ENCODE data around the gene GRIK2.

GRIK2 gene

DNA sequence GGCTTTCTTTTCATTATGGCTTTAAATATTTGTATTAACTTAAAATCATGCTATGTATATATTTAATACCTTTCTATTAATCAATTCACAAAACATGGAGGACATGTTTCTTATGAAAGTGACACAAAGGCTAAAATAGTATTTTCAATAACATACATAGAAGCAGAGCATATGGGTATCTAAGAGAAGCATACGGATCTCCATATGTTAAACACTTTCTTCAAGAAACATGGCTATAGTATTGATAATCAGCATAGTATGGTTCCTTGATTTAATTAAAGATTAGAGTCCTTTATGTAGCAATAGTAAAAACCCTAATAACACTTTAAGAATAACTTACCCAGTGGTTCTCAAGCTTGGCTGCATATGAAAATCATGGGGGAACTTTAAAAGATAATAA is 58.5 kb downstream of the GRIK2 start:
- H3K4me3 ChIP-seq (ENCODE audit: low read depth, low read length), result no peak overlapping the region
- DNase-seq (ENCODE audit: low read depth), result no peak
- TF ChIP-seq, protein P1, sequence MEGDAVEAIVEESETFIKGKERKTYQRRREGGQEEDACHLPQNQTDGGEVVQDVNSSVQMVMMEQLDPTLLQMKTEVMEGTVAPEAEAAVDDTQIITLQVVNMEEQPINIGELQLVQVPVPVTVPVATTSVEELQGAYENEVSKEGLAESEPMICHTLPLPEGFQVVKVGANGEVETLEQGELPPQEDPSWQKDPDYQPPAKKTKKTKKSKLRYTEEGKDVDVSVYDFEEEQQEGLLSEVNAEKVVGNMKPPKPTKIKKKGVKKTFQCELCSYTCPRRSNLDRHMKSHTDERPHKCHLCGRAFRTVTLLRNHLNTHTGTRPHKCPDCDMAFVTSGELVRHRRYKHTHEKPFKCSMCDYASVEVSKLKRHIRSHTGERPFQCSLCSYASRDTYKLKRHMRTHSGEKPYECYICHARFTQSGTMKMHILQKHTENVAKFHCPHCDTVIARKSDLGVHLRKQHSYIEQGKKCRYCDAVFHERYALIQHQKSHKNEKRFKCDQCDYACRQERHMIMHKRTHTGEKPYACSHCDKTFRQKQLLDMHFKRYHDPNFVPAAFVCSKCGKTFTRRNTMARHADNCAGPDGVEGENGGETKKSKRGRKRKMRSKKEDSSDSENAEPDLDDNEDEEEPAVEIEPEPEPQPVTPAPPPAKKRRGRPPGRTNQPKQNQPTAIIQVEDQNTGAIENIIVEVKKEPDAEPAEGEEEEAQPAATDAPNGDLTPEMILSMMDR (IDR thresholded peaks at IDR 0.05; ENCODE audit: insufficient read depth, low read depth, low read length, missing control alignments), result no peak

DNA sequence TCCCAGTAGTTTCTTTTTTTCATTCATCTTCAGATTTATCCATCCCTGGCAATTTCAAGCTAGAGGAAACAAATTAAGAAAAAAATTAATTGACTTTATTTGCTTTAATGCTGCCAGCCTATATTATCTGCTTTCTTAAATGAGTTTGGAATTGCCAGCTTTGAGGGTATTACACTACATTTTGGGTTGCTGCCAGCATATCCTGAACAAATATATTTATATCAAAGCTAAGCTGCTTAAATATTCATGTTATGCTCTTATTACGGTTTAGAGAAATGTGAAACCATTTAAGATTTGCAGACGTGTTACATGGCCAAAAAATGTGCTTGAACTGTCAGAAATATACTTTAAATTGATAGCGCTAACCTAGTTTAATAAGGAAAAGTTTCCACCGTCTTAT is 59.7 kb downstream of the GRIK2 start:
- DNase-seq (ENCODE audit: low read depth), result no peak
- no peak overlapping the region for H3K4me3 ChIP-seq (ENCODE audit: low read depth, low read length)
- TF ChIP-seq, protein P1 (IDR thresholded peaks at IDR 0.05; ENCODE audit: insufficient read depth, low read depth, low read length, missing control alignments), result no peak

DNA sequence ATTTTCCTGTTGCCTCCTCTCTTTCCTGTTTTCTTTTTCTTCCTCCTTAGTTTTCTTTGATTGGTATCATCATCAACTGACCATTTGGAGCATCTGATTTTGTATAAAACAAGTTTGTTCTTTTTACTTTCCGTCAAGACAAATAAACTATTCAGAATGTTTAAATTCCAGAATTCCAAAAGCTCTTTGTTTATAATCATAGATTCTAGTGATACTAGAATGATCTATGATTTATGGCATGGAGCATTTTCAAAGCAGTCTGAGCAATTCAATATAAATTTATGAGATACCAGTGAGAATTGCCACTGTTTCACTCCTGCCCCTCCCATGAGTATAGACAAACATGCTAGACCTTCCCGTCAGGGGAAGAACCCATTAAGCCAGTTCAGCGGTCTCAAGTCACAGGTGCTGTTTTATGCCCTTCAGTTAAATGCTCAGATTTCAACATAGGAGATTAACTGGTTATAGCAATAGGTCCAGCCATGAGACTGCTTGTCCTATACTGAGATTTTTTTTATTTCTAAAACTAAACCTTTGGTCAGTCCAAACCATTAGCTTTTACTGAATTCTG is 60.7 kb downstream of the GRIK2 start:
- H3K4me3 ChIP-seq (ENCODE audit: low read depth, low read length), result no peak overlapping the region
- DNase-seq (ENCODE audit: low read depth), result no peak
- TF ChIP-seq, protein P1 (IDR thresholded peaks at IDR 0.05; ENCODE audit: insufficient read depth, low read depth, low read length, missing control alignments), result no peak

DNA sequence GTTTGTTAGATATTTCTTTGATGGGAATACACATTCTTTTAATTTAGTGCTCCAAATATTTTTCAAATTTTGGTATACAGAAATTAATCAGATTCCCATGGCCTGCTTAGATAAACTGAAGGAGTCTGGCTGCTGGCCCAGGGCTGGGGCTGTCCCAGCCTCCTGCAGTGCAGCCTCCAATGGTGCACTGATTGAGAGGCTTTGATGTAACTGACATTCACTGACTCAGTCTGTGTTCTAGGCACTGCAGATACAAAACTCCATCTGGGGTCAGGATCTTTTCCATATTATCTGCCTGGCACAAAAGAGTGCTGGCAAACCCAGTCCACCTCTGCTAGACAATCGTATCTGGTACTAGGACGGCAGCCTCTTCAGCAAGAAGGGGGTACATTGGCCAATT is 64.8 kb downstream of the GRIK2 start:
- no peak overlapping the region for H3K4me3 ChIP-seq (ENCODE audit: low read depth, low read length)
- DNase-seq (ENCODE audit: low read depth), result no peak
- TF ChIP-seq, protein P1 (IDR thresholded peaks at IDR 0.05; ENCODE audit: insufficient read depth, low read depth, low read length, missing control alignments), result no peak

DNA sequence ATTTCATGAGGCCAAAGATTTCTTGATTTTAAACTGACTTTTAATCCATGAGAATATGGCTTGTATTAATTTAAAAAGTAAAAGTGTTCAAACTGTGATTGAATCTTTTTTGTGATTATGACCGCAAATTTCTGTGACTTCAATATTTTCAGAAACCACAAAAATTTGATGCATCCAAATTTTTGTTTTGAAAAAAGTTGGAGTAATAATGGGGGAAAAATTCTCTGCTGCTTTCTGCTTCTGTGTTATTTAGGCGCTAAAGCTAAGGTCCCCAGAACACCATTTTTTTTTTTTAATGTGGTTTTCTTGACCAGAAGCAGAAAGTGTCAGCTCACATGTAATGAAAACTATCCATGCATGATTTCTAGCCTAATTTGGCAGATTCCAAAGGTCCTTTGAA is 65.3 kb downstream of the GRIK2 start:
- TF ChIP-seq, protein P1 (IDR thresholded peaks at IDR 0.05; ENCODE audit: insufficient read depth, low read depth, low read length, missing control alignments), result no peak
- H3K4me3 ChIP-seq (ENCODE audit: low read depth, low read length), result no peak overlapping the region

DNA sequence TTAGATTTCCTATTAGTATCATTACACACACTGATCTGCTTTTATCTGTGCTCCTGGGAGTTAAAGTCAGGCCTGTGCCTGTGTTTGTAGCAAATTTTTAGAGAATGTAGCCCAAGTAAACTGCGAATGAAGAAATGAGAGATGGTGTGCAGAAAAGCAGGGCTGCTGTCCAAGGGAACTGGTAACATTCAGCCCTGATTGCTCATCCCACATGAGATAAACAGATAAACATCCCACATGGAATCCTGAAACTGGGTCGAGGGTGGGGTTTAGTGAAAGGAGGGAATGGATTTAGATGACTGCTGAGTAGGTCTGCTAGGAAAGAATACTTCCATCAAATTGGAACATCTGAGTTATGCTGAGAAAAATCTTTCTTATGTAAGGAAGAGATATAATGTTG is 69.1 kb downstream of the GRIK2 start:
- no peak for DNase-seq (ENCODE audit: low read depth)
- TF ChIP-seq, protein P1 (IDR thresholded peaks at IDR 0.05; ENCODE audit: insufficient read depth, low read depth, low read length, missing control alignments), result no peak
- H3K4me3 ChIP-seq (ENCODE audit: low read depth, low read length), result no peak overlapping the region

More for the DNA sequence above, 65.3 kb downstream of the GRIK2 start:
- DNase-seq (ENCODE audit: low read depth), result no peak

DNA sequence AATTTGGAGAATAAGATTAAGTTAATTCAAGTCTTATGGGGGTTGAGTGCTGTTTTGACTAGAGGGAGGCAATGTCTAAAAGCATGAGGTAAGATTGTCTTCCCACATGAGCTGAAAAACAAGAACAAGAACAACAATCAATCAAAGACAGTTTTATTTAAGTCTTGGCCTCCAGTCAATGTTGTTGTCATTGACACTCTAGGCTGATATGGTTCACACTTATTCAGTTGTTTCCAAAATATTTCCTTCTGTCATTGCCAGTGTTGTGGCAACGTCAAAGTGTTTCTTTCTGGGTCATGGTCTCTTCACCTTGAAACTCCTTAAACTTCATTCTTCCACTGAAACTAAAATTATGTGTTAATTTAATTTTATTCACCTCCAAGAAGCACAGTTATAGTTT is 72.4 kb downstream of the GRIK2 start:
- TF ChIP-seq, protein P1 (IDR thresholded peaks at IDR 0.05; ENCODE audit: insufficient read depth, low read depth, low read length, missing control alignments), result no peak
- no peak for DNase-seq (ENCODE audit: low read depth)
- no peak overlapping the region for H3K4me3 ChIP-seq (ENCODE audit: low read depth, low read length)
